ENCODE data around the gene TNFRSF4.

Gene TNFRSF4

DNA sequence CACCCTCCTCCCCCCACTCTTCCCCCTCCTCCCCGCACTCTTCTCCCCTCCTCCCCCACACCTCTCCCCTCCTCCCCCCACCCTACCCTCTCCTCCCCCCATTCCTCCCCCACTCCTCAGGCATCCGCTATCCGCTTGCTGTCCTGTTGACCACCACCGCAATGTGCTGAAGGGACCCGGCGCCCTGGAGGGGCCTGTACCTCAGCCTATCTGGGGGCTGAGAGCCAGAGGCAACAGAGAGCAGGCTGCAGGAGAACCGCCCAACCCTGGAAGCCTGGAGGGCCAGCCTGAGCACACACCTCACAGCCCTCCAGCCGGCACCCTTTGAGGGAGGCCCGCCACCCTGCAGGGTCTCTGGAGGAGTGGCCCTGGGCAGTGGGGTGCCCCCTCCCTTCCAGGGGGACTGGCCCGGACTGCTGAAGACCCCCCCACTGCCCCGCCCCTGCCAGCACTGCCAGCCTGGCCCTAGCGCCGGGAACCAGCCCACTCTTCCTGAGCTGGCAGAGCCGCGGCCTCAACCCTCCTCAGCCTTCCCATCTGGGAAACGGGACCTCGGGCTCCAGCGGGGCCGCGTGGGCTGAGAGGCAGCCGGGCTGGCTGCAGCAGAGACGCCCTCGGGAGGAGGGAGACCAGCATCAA lies 31.3 kb upstream of the TNFRSF4 start:
- DNase-seq (ENCODE audit: low read depth): no peak
- TF ChIP-seq, protein P1, sequence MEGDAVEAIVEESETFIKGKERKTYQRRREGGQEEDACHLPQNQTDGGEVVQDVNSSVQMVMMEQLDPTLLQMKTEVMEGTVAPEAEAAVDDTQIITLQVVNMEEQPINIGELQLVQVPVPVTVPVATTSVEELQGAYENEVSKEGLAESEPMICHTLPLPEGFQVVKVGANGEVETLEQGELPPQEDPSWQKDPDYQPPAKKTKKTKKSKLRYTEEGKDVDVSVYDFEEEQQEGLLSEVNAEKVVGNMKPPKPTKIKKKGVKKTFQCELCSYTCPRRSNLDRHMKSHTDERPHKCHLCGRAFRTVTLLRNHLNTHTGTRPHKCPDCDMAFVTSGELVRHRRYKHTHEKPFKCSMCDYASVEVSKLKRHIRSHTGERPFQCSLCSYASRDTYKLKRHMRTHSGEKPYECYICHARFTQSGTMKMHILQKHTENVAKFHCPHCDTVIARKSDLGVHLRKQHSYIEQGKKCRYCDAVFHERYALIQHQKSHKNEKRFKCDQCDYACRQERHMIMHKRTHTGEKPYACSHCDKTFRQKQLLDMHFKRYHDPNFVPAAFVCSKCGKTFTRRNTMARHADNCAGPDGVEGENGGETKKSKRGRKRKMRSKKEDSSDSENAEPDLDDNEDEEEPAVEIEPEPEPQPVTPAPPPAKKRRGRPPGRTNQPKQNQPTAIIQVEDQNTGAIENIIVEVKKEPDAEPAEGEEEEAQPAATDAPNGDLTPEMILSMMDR (conservative IDR thresholded peaks at IDR 0.05; ENCODE audit: control insufficient read depth, insufficient read depth, low read depth, low read length): no peak
- H3K4me3 ChIP-seq (ENCODE audit: control insufficient read depth, low read depth, low read length): no peak overlapping the region

DNA sequence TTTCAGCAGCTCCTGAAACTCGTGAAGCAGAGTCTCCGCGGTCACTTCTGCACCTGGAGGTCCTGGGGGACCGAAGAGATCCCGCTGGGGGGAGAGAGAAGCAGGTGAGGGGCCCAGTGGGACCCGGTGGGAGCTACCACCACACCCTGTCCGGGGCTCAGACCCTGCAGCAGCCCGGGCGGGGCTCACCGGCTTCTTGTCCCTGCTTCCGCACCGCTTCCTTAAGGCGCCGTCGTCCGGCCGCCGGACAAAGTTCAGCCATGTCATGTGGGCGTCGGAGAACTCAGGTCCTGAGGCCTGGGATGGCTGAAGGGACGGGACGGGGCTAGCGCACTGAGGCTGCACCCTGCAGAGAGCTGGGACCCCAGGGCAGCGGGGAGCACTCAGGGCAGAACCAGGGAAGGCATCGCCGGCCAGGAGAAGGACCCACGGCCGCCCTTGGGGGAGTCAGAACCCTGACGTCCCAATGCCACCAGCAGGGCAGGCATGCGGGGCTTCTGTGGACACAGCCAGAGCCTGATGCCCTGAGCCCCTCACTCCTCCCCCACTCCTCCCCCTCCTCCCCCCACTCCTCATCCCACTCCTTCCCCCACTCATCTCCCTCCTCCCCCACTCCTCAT lies 30.3 kb upstream of the TNFRSF4 start:
- TF ChIP-seq, protein P1 (conservative IDR thresholded peaks at IDR 0.05; ENCODE audit: control insufficient read depth, insufficient read depth, low read depth, low read length): no peak
- no peak for DNase-seq (ENCODE audit: low read depth)
- no peak overlapping the region for H3K4me3 ChIP-seq (ENCODE audit: control insufficient read depth, low read depth, low read length)

DNA sequence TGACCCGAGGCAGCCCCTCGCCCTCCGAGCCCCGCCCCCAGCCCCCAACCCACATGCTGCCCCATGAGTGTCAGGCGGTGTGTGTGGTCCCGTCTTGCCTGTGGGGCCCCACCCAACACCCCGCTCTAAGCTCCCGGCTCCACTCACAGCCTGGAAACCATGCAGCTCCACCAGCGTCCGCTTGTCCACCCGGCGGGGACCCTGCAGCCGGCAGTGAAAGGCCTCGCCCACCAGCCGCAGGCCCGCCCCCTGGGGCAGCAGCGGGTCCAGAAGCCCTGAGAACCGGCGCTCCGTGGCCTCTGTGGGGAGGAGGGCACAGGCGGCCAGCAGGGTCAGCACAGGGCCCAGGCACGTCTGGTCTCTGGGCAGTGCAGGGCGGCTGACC lies 29.8 kb upstream of the TNFRSF4 start:
- H3K4me3 ChIP-seq (ENCODE audit: control insufficient read depth, low read depth, low read length): no peak overlapping the region
- no peak for DNase-seq (ENCODE audit: low read depth)
- TF ChIP-seq, protein P1 (conservative IDR thresholded peaks at IDR 0.05; ENCODE audit: control insufficient read depth, insufficient read depth, low read depth, low read length): no peak

DNA sequence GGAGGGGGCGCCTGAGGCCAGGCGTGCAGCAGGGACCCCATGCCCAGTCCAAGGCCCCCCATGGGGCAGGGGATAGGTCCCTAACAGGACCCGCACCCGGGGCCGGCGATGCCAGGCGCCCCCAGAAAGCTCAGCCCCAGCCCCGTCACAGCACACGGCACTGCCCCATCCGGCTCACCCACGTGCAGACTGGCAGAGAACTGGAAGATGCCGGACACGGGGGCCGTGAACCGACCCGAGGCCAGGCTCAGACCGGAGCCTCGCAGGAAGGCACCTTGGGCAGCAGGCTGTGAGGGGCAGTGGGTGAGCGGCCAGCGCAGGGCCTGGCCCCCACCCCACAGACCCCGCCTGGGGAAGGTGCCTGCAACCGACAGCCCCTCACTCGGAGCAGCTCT lies 29.3 kb upstream of the TNFRSF4 start:
- no peak overlapping the region for H3K4me3 ChIP-seq (ENCODE audit: control insufficient read depth, low read depth, low read length)
- TF ChIP-seq, protein P1 (conservative IDR thresholded peaks at IDR 0.05; ENCODE audit: control insufficient read depth, insufficient read depth, low read depth, low read length): no peak
- DNase-seq (ENCODE audit: low read depth): no peak

DNA sequence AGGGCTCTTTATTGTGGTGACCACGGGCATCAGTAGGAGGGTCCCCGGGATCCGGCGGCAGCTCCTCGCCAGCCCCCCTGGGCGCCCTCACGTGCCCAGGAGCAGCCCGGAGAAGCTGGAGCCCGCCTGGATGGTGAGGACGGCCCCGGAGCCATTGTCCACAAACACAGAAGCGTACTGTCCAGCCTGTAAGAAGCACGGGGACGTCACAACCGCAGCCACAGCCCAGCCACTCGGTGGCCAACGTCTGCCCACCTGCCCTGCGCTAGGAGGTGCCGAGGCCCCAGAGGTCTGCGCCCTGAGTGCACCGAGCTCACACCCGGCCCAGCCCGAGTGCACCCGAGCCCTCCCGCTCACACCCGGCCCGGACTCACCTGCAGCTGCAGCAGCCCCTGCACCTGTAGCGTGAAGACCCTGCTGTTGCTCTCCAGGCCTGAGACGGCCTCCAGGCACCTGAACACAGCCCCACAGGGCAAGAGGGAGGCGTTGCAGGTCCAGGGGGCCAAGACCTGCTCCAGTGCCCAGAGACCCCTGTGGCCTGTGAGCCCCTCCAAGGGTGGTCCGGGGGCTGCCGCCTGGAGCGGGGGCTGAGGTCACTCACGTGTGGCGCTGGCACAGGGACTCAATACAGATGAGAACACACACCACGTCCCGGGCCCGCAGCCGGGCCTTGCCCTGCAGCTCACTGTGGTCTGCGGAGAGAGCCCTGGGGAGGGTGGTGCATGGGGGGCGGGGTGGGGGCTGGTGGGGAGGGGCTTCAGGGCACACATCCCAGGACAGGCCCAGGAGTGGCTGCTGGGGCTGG lies 28.7 kb upstream of the TNFRSF4 start:
- DNase-seq (ENCODE audit: low read depth): no peak
- TF ChIP-seq, protein P1 (conservative IDR thresholded peaks at IDR 0.05; ENCODE audit: control insufficient read depth, insufficient read depth, low read depth, low read length): no peak
- H3K4me3 ChIP-seq (ENCODE audit: control insufficient read depth, low read depth, low read length): no peak overlapping the region

DNA sequence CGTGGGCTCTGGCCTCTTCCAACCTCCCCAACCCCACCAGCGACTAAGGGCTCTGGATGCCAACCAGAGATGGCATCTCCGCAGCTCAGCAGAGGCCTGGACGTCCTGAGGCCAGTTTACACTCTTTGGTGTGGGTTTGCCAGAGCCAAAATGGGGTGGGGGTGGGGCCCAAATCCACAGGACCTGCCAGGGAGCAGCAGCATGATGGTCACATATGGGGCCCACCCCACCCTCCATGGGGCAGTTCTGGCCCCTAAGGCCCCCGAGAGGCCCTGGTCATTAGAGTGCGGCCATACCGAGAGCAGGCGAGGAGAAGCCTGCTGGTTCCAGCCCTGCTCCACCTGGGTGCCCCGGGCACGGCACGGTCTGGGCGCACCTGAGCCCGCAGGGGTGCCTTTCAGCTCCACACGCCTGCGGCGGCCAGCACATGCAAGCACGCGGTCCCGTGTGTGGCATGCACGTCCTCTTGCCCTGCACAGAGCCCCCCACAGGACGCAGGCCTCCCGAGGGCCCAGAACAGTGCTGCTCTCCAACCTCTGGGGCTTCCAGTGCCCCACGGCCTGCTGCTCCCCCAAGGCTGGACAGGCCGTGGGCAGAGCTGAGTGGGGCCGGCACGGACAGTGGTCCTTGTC lies 27.8 kb upstream of the TNFRSF4 start:
- no peak for DNase-seq (ENCODE audit: low read depth)
- no peak overlapping the region for H3K4me3 ChIP-seq (ENCODE audit: control insufficient read depth, low read depth, low read length)
- TF ChIP-seq, protein P1 (conservative IDR thresholded peaks at IDR 0.05; ENCODE audit: control insufficient read depth, insufficient read depth, low read depth, low read length): no peak
